ENCODE data around the gene MOCS3. TPM values are rescaled to one million over a fixed set of nuclear protein-coding genes. Genes with fewer than 3 reads are reported as not detected.

The MOCS3 gene
- total and polyA plus RNA-seq, 2 experiments from 2014 or later, result 5.3 to 11.5 TPM

GRCh38 chr20:50930139-50930975, 28.3 kb upstream of the MOCS3 start:
- Histone ChIP-seq H3K4me1 (ENCODE audit: insufficient read depth) (peaks cover 46% of the 10 kb centered on the region), H3K36me3 (ENCODE audit: low read depth) (peaks cover 32% of the 10 kb centered on the region), H3K9ac (peak overlapping the region; percentile 85), H3K4me2 (ENCODE audit: unreplicated experiment) (peak overlapping the region; percentile 84), H4K20me1 (ENCODE audit: insufficient read depth) (peaks cover 9% of the 10 kb centered on the region; the same call in 1 of the 2 replicates), H2AFZ (no peak overlapping the region), H3K4me3 (peak overlapping the region; percentile 82), H3F3A (ENCODE audit: insufficient read depth) (peaks cover 39% of the 10 kb centered on the region), H3K9me3 (ENCODE audit: low read depth) (no peaks in the 10 kb centered on the region), H3K27me3 (replicated peaks; ENCODE audit: insufficient read depth) (no peaks in the 10 kb centered on the region), H3K9me2 (ENCODE audit: insufficient read depth) (no peaks in the 10 kb centered on the region), H3K27ac (peak overlapping the region; percentile 36), H3K79me2 (ENCODE audit: insufficient read depth) (peaks cover 55% of the 10 kb centered on the region)
- in situ Hi-C loops (cut with MboI), result loop anchor here (10.0 kb wide), 1 partner anchor 136 kb away; the partner anchor contains the start of gene BCAS4
- no peak for TF ChIP-seq EZH2phosphoT487 (IDR thresholded peaks at IDR 0.05; ENCODE audit: insufficient read depth, low read depth)
- no peak for TF ChIP-seq EZH2 (IDR thresholded peaks at IDR 0.05; ENCODE audit: insufficient read depth, poor library complexity, severe bottlenecking)
- peak; percentile 64 for DNase-seq
- 0 to 1% methylated on average over 26 to 76 of the region's 79 CpGs for WGBS, 2 experiments (ENCODE audit: low coverage in 1 of 2, low lambda C conversion rate in 2 of 2, missing lambda C conversion rate in 2 of 2)

DNA sequence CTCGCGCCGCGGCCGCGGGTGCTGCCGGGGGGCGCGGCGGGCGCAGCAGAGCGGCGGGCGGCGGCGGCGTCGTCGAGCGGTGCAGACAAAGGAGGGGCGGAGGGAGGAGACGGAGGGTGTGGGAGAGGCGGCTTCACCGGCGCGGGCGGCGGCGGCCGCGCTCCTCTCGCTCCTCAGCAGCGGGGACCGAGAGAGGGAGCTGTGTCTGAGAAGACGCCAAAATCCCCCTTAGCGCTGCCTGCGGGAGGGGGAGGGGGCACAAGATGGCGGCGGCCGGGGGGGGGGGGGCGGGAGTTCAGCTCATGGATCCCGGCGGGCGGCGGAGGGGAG, 27.7 kb upstream of the MOCS3 start:
- no peaks in the 10 kb centered on the region for H3K9me2 ChIP-seq (ENCODE audit: insufficient read depth)
- no peak overlapping the region for H3K4me2 ChIP-seq (ENCODE audit: unreplicated experiment)
- TF ChIP-seq EZH2 (IDR thresholded peaks at IDR 0.05; ENCODE audit: insufficient read depth, poor library complexity, severe bottlenecking), result no peak
- no peak for TF ChIP-seq EZH2phosphoT487 (IDR thresholded peaks at IDR 0.05; ENCODE audit: insufficient read depth, low read depth)
- DNase-seq, result no peak
- peaks cover 46% of the 10 kb centered on the region for H3K4me1 ChIP-seq (ENCODE audit: insufficient read depth)
- H3K9ac ChIP-seq, result peak overlapping the region; percentile 82
- peaks cover 45% of the 10 kb centered on the region for H3F3A ChIP-seq (ENCODE audit: insufficient read depth)
- H3K79me2 ChIP-seq (ENCODE audit: insufficient read depth), result peaks cover 52% of the 10 kb centered on the region
- H3K27ac ChIP-seq, result peak overlapping the region; percentile 86
- H3K36me3 ChIP-seq (ENCODE audit: low read depth), result peaks cover 35% of the 10 kb centered on the region
- no peak overlapping the region for H2AFZ ChIP-seq
- H3K4me3 ChIP-seq, result peak overlapping the region; percentile 69
- WGBS, 2 experiments (ENCODE audit: low coverage in 1 of 2, low lambda C conversion rate in 2 of 2, missing lambda C conversion rate in 2 of 2), result 0 to 2% methylated on average over 1 to 24 of the region's 45 CpGs
- H3K9me3 ChIP-seq (ENCODE audit: low read depth), result no peaks in the 10 kb centered on the region
- in situ Hi-C loops (cut with MboI), result loop anchor here (10.0 kb wide), 1 partner anchor 136 kb away; the partner anchor contains the start of gene BCAS4
- H4K20me1 ChIP-seq (ENCODE audit: insufficient read depth), result peaks cover 7% of the 10 kb centered on the region; the same call in 1 of the 2 replicates
- no peaks in the 10 kb centered on the region for H3K27me3 ChIP-seq (replicated peaks; ENCODE audit: insufficient read depth)

GRCh38 chr20:50931306-50932015, 27.2 kb upstream of the MOCS3 start, which contains the start of gene ADNP:
TSS of gene ADNP (minus strand) at chr20:50931437. CDS start at chr20:50903996, 27,441 bp downstream.
- Histone ChIP-seq H3K79me2 (ENCODE audit: insufficient read depth) (peaks cover 52% of the 10 kb centered on the region), H4K20me1 (ENCODE audit: insufficient read depth) (peaks cover 7% of the 10 kb centered on the region; the same call in 1 of the 2 replicates), H3K27ac (peak within 1 kb of the TSS; percentile 86), H3K4me1 (ENCODE audit: insufficient read depth) (peaks cover 43% of the 10 kb centered on the region), H3K4me3 (peak within 1 kb of the TSS; percentile 82), H2AFZ (peak within 1 kb of the TSS; percentile 63), H3K9ac (peak within 1 kb of the TSS; percentile 85), H3K36me3 (ENCODE audit: low read depth) (peaks cover 38% of the 10 kb centered on the region), H3K9me2 (ENCODE audit: insufficient read depth) (no peaks in the 10 kb centered on the region), H3K4me2 (ENCODE audit: unreplicated experiment) (peak within 1 kb of the TSS; percentile 78), H3K27me3 (replicated peaks; ENCODE audit: insufficient read depth) (no peaks in the 10 kb centered on the region), H3F3A (ENCODE audit: insufficient read depth) (peaks cover 50% of the 10 kb centered on the region), H3K9me3 (ENCODE audit: low read depth) (no peaks in the 10 kb centered on the region)
- DNase-seq, result peak; percentile 95
- WGBS, 2 experiments (ENCODE audit: low coverage in 1 of 2, low lambda C conversion rate in 2 of 2, missing lambda C conversion rate in 2 of 2), result 1 to 5% methylated on average over 19 to 36 of the region's 58 CpGs
- TF ChIP-seq EZH2phosphoT487 (IDR thresholded peaks at IDR 0.05; ENCODE audit: insufficient read depth, low read depth) (no peak), EZH2 (IDR thresholded peaks at IDR 0.05; ENCODE audit: insufficient read depth, poor library complexity, severe bottlenecking) (no peak)
- in situ Hi-C loops (cut with MboI), result loop anchor here (10.0 kb wide), 1 partner anchor 137 kb away; the partner anchor contains the start of gene BCAS4

- Histone ChIP-seq H2AFZ (peak overlapping the region; percentile 63), H3K27me3 (replicated peaks; ENCODE audit: insufficient read depth) (no peaks in the 10 kb centered on the region), H3F3A (ENCODE audit: insufficient read depth) (peaks cover 54% of the 10 kb centered on the region), H4K20me1 (ENCODE audit: insufficient read depth) (peaks cover 7% of the 10 kb centered on the region; the same call in 1 of the 2 replicates), H3K27ac (peak overlapping the region; percentile 86), H3K9me2 (ENCODE audit: insufficient read depth) (no peaks in the 10 kb centered on the region), H3K79me2 (ENCODE audit: insufficient read depth) (peaks cover 50% of the 10 kb centered on the region), H3K4me1 (ENCODE audit: insufficient read depth) (peaks cover 38% of the 10 kb centered on the region), H3K4me2 (ENCODE audit: unreplicated experiment) (peak overlapping the region; percentile 78), H3K36me3 (ENCODE audit: low read depth) (peaks cover 42% of the 10 kb centered on the region), H3K9me3 (ENCODE audit: low read depth) (no peaks in the 10 kb centered on the region), H3K4me3 (peak overlapping the region; percentile 69), H3K9ac (peak overlapping the region; percentile 82)
- in situ Hi-C loops (cut with MboI), result loop anchor here (10.0 kb wide), 1 partner anchor 137 kb away; the partner anchor contains the start of gene BCAS4
- WGBS, 2 experiments (ENCODE audit: low coverage in 1 of 2, low lambda C conversion rate in 2 of 2, missing lambda C conversion rate in 2 of 2), result 45 to 49% methylated on average over 4 to 6 of the region's 6 CpGs
- DNase-seq, result no peak
- TF ChIP-seq EZH2 (IDR thresholded peaks at IDR 0.05; ENCODE audit: insufficient read depth, poor library complexity, severe bottlenecking), result no peak
- TF ChIP-seq EZH2phosphoT487 (IDR thresholded peaks at IDR 0.05; ENCODE audit: insufficient read depth, low read depth), result no peak
These were observed 26.6 kb upstream of the MOCS3 start for GRCh38 chr20:50932016-50932485.
